GM12875 (cell line): ENCODE results near the gene TTI1.

Experiments used
- H3K4me3 ChIP-seq: one replicate; pipeline ENCODE4 v1.5.1; 2011; ENCODE audit warnings: low read depth, low read length, control low read depth
- CTCF ChIP-seq: IDR thresholded peaks from 2 replicates; pipeline ENCODE4 v1.5.1; 2011; ENCODE audit warnings: low read depth, mild to moderate bottlenecking, control low read depth, inconsistent platforms, low read length, moderate library complexity, borderline replicate concordance; ENCODE audit not compliant: insufficient read depth

Gene TTI1

DNA sequence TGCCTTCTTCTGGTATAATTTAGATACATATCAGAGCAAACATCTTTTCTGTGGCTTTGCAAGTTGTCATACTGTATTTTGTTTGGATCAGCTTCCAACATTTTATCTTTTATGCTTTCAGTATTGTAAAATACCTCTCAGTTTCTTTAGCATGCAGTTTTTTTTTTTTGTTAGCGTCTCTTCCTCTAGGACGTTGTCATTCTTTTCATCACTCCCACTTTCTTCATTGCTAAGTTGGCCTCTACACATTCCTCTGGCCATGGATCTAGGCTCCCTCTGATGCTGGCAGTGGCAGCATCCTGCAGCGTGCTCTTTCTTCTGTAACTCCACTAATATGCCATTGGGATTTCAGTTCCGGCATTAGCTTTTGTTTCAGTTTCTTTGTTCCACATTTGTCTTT, 22.0 kb upstream of the TTI1 start:
- no peak overlapping the region for H3K4me3 ChIP-seq
- TF ChIP-seq CTCF, result no peak

GRCh38 chr20:38054647-38055046, 21.4 kb upstream of the TTI1 start:
- no peak overlapping the region for H3K4me3 ChIP-seq
- TF ChIP-seq CTCF, result no peak

- no peak for TF ChIP-seq CTCF
- no peak overlapping the region for H3K4me3 ChIP-seq
Observed at GRCh38 chr20:38052870-38053269, 19.6 kb upstream of the TTI1 start.

DNA sequence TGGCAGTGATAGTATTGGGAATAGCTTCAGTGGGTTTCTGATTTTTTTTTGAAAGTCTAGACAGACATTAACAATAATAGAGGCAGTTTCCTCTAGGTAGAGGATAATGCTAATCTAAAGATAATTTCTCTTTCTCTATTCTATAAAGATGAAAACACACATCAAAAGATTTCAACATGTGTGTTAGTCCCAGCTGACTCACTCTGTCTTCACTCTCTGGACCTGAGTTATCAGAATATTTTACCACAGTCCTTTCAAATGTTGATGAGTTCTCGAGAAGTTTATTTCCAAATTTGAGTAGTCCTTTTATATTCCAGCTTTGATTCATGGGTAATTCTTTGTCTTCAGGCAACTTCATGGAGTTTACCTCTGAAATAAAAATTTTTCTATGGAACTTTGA, 17.4 kb upstream of the TTI1 start:
- TF ChIP-seq CTCF, result no peak
- no peak overlapping the region for H3K4me3 ChIP-seq

GRCh38 chr20:38049800-38050199, 16.5 kb upstream of the TTI1 start:
- no peak overlapping the region for H3K4me3 ChIP-seq
- no peak for TF ChIP-seq CTCF

GRCh38 chr20:38046572-38046971, 13.3 kb upstream of the TTI1 start:
- no peak overlapping the region for H3K4me3 ChIP-seq
- TF ChIP-seq CTCF, result no peak

- TF ChIP-seq CTCF, result no peak
- H3K4me3 ChIP-seq, result no peak overlapping the region
Observed at GRCh38 chr20:38044685-38045084, 11.4 kb upstream of the TTI1 start.
